SJSA1 (cell line): ENCODE results near the gene STS. TPM values are rescaled to one million over a fixed set of nuclear protein-coding genes. Genes with fewer than 3 reads are reported as not detected.

ENCODE experiments used
- DNase-seq, 2 experiments: peaks; one replicate each; pipeline ENCODE4 v3.0.0-alpha.2; 2015 to 2020; ENCODE audit warnings: low spot score in 2 of 2, low read depth in 1 of 2
- H3K27ac ChIP-seq: fragments of 250-450 bp; sonication (Bioruptor Pico); 2 replicates; pipeline ENCODE4 v1.5.1; 2020; ENCODE audit warnings: mild to moderate bottlenecking, moderate library complexity
- H3K27me3 ChIP-seq: fragments of 250-450 bp; sonication (Bioruptor Pico); replicated peaks from 2 replicates; pipeline ENCODE4 v1.5.1; 2020; ENCODE audit warnings: mild to moderate bottlenecking, moderate library complexity
- H3K36me3 ChIP-seq: fragments of 250-450 bp; sonication (Bioruptor Pico); 2 replicates; pipeline ENCODE4 v1.5.1; 2020; ENCODE audit warnings: mild to moderate bottlenecking
- H3K4me1 ChIP-seq: fragments of 250-450 bp; sonication (Bioruptor Pico); replicated peaks from 2 replicates; pipeline ENCODE4 v1.6.1; 2021; ENCODE audit warnings: mild to moderate bottlenecking
- H3K4me3 ChIP-seq: fragments of 250-450 bp; sonication (Bioruptor Pico); 2 replicates; pipeline ENCODE4 v1.5.1; 2020; ENCODE audit warnings: mild to moderate bottlenecking
- H3K9me3 ChIP-seq: fragments of 250-450 bp; sonication (Bioruptor Pico); replicated peaks from 2 replicates; pipeline ENCODE4 v1.5.1; 2020; ENCODE audit warnings: mild to moderate bottlenecking
- total RNA-seq: library from RNA; depleted of rRNA; stranded (reverse); fragments of >200 nt; shearing (Covaris generic); gene quantifications from 2 replicates; pipeline ENCODE4 v1.2.3, GENCODE V29; 2014

STS gene
- total RNA-seq, 1 experiment from 2014 or later: 4.4 TPM

GRCh38 chrX:7146703-7147412, 654 bp upstream of the STS start:
- 0 out of 2 replicates have a peak, but pooled peaks cover 4% of the 10 kb centered on the region for H3K4me1 ChIP-seq
- DNase-seq: no peak
- H3K4me3 ChIP-seq: peak overlapping the region; percentile 78
- no peaks in the 10 kb centered on the region for H3K9me3 ChIP-seq
- H3K27me3 ChIP-seq: no peaks in the 10 kb centered on the region
- H3K27ac ChIP-seq: no peak overlapping the region
- 0 out of 2 replicates have a peak, but pooled peaks cover 2% of the 10 kb centered on the region for H3K36me3 ChIP-seq

GRCh38 chrX:7147978-7148854, 704 bp downstream of the STS start, which contains the start of gene PUDP:
TSS of gene PUDP (minus strand) at chrX:7148153. CDS start at chrX:7148113, 40 bp downstream.
- Histone ChIP-seq H3K36me3 (0 out of 2 replicates have a peak, but pooled peaks cover 2% of the 10 kb centered on the region), H3K4me1 (0 out of 2 replicates have a peak, but pooled peaks cover 4% of the 10 kb centered on the region), H3K27ac (peak within 1 kb of the TSS; percentile 94), H3K4me3 (peak within 1 kb of the TSS; percentile 78), H3K9me3 (no peaks in the 10 kb centered on the region), H3K27me3 (no peaks in the 10 kb centered on the region)
- peak; percentile 78 to 87 for DNase-seq

DNA sequence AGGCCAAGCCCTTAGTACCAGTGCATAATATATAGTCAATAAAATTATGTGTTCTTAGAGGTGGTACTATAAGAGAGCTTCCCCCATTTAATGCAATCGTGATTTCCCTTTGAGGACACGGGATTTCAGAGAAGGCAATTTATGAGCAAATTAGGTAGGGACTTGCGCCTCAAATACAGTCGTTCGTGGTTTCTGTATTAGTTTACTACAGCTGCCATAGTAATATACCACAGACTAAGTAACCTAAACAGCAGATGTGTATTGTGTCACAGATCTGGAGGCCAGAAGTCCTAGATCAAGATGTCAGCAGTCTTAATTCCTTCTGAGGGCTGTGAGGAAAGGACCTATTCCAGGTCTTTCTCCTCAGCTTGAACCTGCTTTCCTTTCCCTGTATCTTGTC, 1.9 kb downstream of the STS start:
- DNase-seq: no peak
- Histone ChIP-seq H3K4me3 (no peak overlapping the region), H3K4me1 (0 out of 2 replicates have a peak, but pooled peaks cover 4% of the 10 kb centered on the region), H3K27ac (no peak overlapping the region), H3K36me3 (0 out of 2 replicates have a peak, but pooled peaks cover 2% of the 10 kb centered on the region), H3K9me3 (no peaks in the 10 kb centered on the region), H3K27me3 (no peaks in the 10 kb centered on the region)

DNA sequence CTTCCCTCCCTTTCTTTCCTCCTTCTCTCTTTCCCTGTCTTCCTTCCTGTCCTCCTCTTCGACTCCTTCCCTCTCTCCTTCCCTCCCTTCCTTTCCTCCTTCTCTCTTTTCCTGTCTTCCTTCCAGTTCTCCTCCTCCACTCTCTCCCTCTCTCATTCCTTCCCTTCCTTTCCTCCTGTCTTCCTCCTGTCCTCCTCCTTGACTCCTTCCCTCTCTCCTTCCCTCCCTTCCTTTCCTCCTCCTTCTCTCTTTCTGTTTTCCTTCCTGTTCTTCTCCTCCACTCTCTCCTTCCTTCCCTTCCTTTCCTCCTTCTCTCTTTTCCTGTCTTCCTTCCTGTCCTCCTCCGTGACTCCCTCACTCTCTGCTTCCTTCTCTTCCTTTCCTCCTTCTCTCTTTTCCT, 5.7 kb downstream of the STS start:
- H3K9me3 ChIP-seq: no peaks in the 10 kb centered on the region
- H3K4me3 ChIP-seq: no peak overlapping the region
- H3K4me1 ChIP-seq: no peaks in the 10 kb centered on the region
- H3K36me3 ChIP-seq: no peaks in the 10 kb centered on the region
- no peaks in the 10 kb centered on the region for H3K27me3 ChIP-seq
- no peak overlapping the region for H3K27ac ChIP-seq
- no peak for DNase-seq

GRCh38 chrX:7154041-7154597, 6.6 kb downstream of the STS start:
- H3K36me3 ChIP-seq: no peaks in the 10 kb centered on the region
- DNase-seq: no peak
- H3K27ac ChIP-seq: no peak overlapping the region
- H3K4me1 ChIP-seq: 0 out of 2 replicates have a peak, but pooled peaks cover 4% of the 10 kb centered on the region
- H3K9me3 ChIP-seq: no peaks in the 10 kb centered on the region
- H3K27me3 ChIP-seq: no peaks in the 10 kb centered on the region
- no peak overlapping the region for H3K4me3 ChIP-seq

DNA sequence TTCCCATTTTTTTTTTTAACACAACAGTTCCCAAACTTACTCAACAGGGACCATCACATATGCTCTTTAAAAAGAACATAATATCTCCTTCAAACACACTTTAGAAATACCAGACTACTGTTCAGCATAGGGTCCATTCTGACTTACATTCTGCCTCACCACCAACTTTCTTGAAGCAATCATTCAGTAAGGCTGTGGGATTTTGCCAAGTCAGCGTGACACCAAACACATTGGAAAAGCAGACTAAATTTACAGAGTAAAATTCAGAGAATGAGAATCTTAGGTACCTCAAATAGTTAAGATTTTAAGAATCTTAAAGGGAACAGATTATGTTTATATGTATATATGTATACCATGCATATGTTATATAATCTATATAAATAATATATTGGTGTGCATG, 7.7 kb downstream of the STS start:
- Histone ChIP-seq H3K9me3 (no peaks in the 10 kb centered on the region), H3K36me3 (no peaks in the 10 kb centered on the region), H3K4me1 (0 out of 2 replicates have a peak, but pooled peaks cover 7% of the 10 kb centered on the region)

DNA sequence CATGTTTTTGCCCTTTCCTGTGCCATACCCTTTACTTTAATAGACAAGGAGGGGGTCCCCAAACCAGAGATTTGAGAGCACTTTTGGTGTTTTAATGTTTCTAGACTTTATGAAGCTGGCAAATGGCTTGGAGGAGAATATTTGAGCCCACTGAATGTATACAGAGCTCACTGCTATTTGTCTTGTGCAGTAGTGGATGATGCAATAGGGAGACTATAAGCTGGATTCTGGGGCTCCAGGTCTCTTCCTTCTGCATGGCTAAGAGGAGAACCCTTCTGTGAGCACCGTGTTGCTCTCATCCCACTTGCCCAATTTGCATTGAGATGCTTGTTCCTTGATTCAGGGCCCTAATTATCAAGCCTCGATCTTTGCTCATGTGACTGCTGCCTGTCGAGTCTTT, 9.4 kb downstream of the STS start:
- no peaks in the 10 kb centered on the region for H3K36me3 ChIP-seq
- H3K27me3 ChIP-seq: no peaks in the 10 kb centered on the region
- DNase-seq: no peak
- no peaks in the 10 kb centered on the region for H3K9me3 ChIP-seq
- 0 out of 2 replicates have a peak, but pooled peaks cover 7% of the 10 kb centered on the region for H3K4me1 ChIP-seq
- no peak overlapping the region for H3K4me3 ChIP-seq
- no peak overlapping the region for H3K27ac ChIP-seq

More for the DNA sequence above, 7.7 kb downstream of the STS start:
- no peak for DNase-seq
- no peaks in the 10 kb centered on the region for H3K27me3 ChIP-seq
- H3K27ac ChIP-seq: no peak overlapping the region
- H3K4me3 ChIP-seq: no peak overlapping the region

GRCh38 chrX:7158468-7158990, 11.0 kb downstream of the STS start:
- H3K4me1 ChIP-seq: 0 out of 2 replicates have a peak, but pooled peaks cover 7% of the 10 kb centered on the region
- DNase-seq: peak in 1 of 2 experiments; percentile 1
- no peaks in the 10 kb centered on the region for H3K36me3 ChIP-seq
- H3K4me3 ChIP-seq: no peak overlapping the region
- H3K27me3 ChIP-seq: no peaks in the 10 kb centered on the region
- H3K9me3 ChIP-seq: no peaks in the 10 kb centered on the region
- no peak overlapping the region for H3K27ac ChIP-seq

DNA sequence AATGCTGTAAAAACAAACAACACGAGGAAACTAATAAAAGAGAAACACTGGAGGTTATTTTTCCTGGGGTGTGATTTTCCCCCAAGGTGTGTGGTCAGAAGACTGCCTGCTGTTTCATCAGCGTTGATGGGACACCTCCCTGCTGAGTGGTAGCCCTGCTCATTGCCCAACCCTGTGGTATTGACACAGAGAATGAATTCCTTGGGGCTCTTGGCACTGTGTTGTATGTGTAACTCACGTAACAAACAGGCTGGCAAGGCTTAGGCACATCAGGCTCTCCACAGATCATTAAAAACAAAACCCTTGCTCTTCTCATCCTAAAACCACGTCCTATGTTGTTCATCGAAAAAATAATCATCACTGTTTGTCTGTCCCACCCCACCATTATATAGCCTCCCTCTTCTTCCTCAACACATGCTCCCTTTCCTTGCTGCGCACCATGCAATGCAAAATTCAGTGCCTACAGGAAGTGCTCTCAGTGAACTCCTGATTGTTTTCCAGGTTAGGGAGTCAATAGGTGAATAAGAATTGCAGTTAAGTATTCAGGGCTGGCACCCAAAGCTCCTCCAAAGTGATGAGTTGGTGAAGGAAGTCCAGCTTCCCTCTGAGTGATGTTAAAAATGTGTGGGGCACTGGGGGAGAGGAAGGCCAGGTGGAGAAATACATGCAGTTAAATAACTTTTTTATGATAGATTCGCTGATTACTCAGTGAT, 11.8 kb downstream of the STS start:
- H3K4me3 ChIP-seq: no peak overlapping the region
- peak; percentile 9 to 28 for DNase-seq
- H3K36me3 ChIP-seq: no peaks in the 10 kb centered on the region
- H3K4me1 ChIP-seq: 0 out of 2 replicates have a peak, but pooled peaks cover 7% of the 10 kb centered on the region
- no peaks in the 10 kb centered on the region for H3K9me3 ChIP-seq
- no peak overlapping the region for H3K27ac ChIP-seq
- no peaks in the 10 kb centered on the region for H3K27me3 ChIP-seq

DNA sequence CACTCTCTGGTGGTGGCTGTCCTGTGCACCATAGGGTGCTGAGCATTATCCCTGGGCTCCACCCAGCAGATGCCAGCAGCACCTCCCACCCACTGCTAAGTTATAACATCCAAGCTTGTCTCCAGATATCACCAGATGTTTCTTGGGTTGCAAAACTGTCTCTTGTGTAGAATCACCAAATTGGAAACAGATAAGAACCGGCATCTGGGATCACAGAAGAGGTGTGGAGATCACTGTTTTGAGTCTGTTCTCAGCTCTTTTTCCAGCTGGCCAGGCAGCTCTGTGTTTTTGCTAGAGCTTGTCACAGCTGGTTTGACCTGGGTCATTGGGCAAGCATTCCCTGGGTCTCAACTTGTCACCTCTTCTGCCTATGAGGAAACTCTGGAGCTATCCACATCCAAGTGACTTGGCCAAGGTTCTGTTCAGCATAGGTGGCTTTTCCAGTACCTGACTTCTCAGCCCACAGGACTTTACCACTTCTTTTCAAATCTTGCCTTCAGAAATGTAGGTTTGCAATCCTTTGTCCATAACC, 15.7 kb downstream of the STS start:
- no peak for DNase-seq

GRCh38 chrX:7164174-7164573, 16.7 kb downstream of the STS start:
- Histone ChIP-seq H3K27me3 (no peaks in the 10 kb centered on the region), H3K9me3 (no peaks in the 10 kb centered on the region), H3K36me3 (no peaks in the 10 kb centered on the region), H3K27ac (no peak overlapping the region), H3K4me1 (0 out of 2 replicates have a peak, but pooled peaks cover 2% of the 10 kb centered on the region), H3K4me3 (no peak overlapping the region)
- no peak for DNase-seq

More for the DNA sequence above, 15.7 kb downstream of the STS start:
- Histone ChIP-seq H3K4me3 (no peak overlapping the region), H3K27me3 (no peaks in the 10 kb centered on the region), H3K9me3 (no peaks in the 10 kb centered on the region), H3K27ac (no peak overlapping the region), H3K36me3 (no peaks in the 10 kb centered on the region), H3K4me1 (0 out of 2 replicates have a peak, but pooled peaks cover 7% of the 10 kb centered on the region)

GRCh38 chrX:7168371-7168770, 20.9 kb downstream of the STS start:
- DNase-seq: no peak
- Histone ChIP-seq H3K9me3 (no peaks in the 10 kb centered on the region), H3K27me3 (no peaks in the 10 kb centered on the region), H3K27ac (no peak overlapping the region), H3K4me3 (no peak overlapping the region), H3K4me1 (no peaks in the 10 kb centered on the region), H3K36me3 (no peaks in the 10 kb centered on the region)

DNA sequence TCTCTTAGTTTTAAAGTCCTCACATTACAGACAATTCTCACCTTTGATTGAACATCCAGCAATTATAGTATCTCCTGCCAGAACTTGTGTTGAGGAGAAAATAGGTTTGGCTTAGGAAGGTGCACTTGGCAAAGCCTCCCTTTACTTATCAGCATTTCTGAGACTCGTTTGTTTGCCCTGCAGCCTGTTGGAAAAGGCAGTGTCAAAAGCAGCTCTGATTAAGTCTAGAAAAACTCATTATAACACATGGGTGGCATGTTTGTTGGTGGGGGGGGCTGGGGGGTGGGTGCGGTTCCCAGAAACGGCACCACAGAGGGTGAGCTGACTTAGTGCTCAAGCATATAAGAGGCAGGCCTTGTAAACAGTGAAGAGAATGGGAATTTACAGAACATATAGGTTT, 22.1 kb downstream of the STS start:
- no peak for DNase-seq
- no peaks in the 10 kb centered on the region for H3K36me3 ChIP-seq
- H3K27me3 ChIP-seq: no peaks in the 10 kb centered on the region
- H3K27ac ChIP-seq: no peak overlapping the region
- H3K9me3 ChIP-seq: no peaks in the 10 kb centered on the region
- no peaks in the 10 kb centered on the region for H3K4me1 ChIP-seq
- no peak overlapping the region for H3K4me3 ChIP-seq
